Smooth muscle cell (in vitro differentiated cells): ENCODE data around the gene NEGR1. TPM values are rescaled to one million over a fixed set of nuclear protein-coding genes. Genes with fewer than 3 reads are reported as not detected.
"Not testable (repeated sequence)": the region's sequence is repeated elsewhere in the genome, so short reads cannot be mapped to it uniquely, and the experiment has no call there.

Source experiments
- DNase-seq: peaks from one replicate; lab custom pipeline; 2025; ENCODE audit not compliant: unreplicated experiment; lab: John Stamatoyannopoulos, UW
- H2AFZ ChIP-seq: fragments of 200-600 bp; sonication (generic); 2 replicates; pipeline ENCODE4 v1.6.0; 2016; ENCODE audit warnings: antibody characterized with exemption, low read depth, mild to moderate bottlenecking
- H3F3A ChIP-seq: fragments of 200-600 bp; sonication (generic); 2 replicates; pipeline ENCODE4 v1.6.0; 2017; ENCODE audit warnings: antibody characterized with exemption, low read depth
- H3K27ac ChIP-seq: fragments of 200-600 bp; sonication (generic); 2 replicates; pipeline ENCODE4 v1.5.1; 2016; ENCODE audit warnings: low read depth, mild to moderate bottlenecking
- H3K27me3 ChIP-seq: fragments of 200-600 bp; sonication (generic); 2 replicates; pipeline ENCODE4 v1.6.1; 2016; ENCODE audit warnings: low read depth, mild to moderate bottlenecking
- H3K36me3 ChIP-seq: fragments of 200-600 bp; sonication (generic); 2 replicates; pipeline ENCODE4 v1.5.1; 2016; ENCODE audit warnings: low read depth
- H3K4me1 ChIP-seq: fragments of 200-600 bp; sonication (generic); 2 replicates; pipeline ENCODE4 v1.5.1; 2016; ENCODE audit warnings: low read depth
- H3K4me2 ChIP-seq: fragments of 200-600 bp; sonication (generic); 2 replicates; pipeline ENCODE4 v1.6.0; 2016; ENCODE audit warnings: mild to moderate bottlenecking
- H3K4me3 ChIP-seq: fragments of 200-600 bp; sonication (generic); 2 replicates; pipeline ENCODE4 v1.5.1; 2016; ENCODE audit warnings: mild to moderate bottlenecking
- H3K79me2 ChIP-seq: fragments of 200-600 bp; sonication (generic); 2 replicates; pipeline ENCODE4 v1.6.0; 2016; ENCODE audit warnings: low read depth, mild to moderate bottlenecking
- H3K9ac ChIP-seq: fragments of 200-600 bp; sonication (generic); 2 replicates; pipeline ENCODE4 v1.6.0; 2016; ENCODE audit warnings: low read depth
- H3K9me3 ChIP-seq: fragments of 200-600 bp; sonication (generic); replicated peaks from 2 replicates; pipeline ENCODE4 v1.5.1; 2016; ENCODE audit warnings: low read depth
- H4K20me1 ChIP-seq: fragments of 200-600 bp; sonication (generic); 2 replicates; pipeline ENCODE4 v1.6.0; 2016; ENCODE audit warnings: low read depth
- CTCF ChIP-seq: fragments of 200-600 bp; sonication (generic); IDR thresholded peaks from 2 replicates; pipeline ENCODE4 v1.5.1; 2017; ENCODE audit warnings: borderline replicate concordance, mild to moderate bottlenecking, antibody characterized with exemption; ENCODE audit not compliant: insufficient read depth, poor library complexity, severe bottlenecking
- WGBS: methylation state at CpG from one replicate; pipeline ENCODE4 v1.1.7; 2016; ENCODE audit warnings: low lambda C conversion rate; 5-methylcytosine and 5-hydroxymethylcytosine counted together
- polyA plus RNA-seq: library from polyadenylated mRNA; unstranded; fragments of >200 nt; fragmentation: Nextera tagmentation; extraction: Ambion mirVana; gene quantifications from 2 replicates; pipeline ENCODE4 v1.2.1, GENCODE V29; 2016
- total RNA-seq: library from RNA; depleted of rRNA; stranded (reverse); fragments of >200 nt; gene quantifications from 2 replicates; pipeline ENCODE4 v1.2.3, GENCODE V29; 2014

NEGR1 gene
- total and polyA plus RNA-seq, 2 experiments from 2014 or later = 0.02 to 0.09 TPM

GRCh38 chr1:72253132-72253531 lies 29.2 kb downstream of the NEGR1 start:
- H3K79me2 ChIP-seq = no peaks in the 10 kb centered on the region
- no peaks in the 10 kb centered on the region for H3F3A ChIP-seq
- H3K36me3 ChIP-seq = no peaks in the 10 kb centered on the region
- H3K27ac ChIP-seq = no peak overlapping the region
- H3K4me3 ChIP-seq = no peak overlapping the region
- DNase-seq = no peak
- H2AFZ ChIP-seq = no peak overlapping the region
- H3K9me3 ChIP-seq = no peaks in the 10 kb centered on the region
- no peaks in the 10 kb centered on the region for H3K27me3 ChIP-seq
- H4K20me1 ChIP-seq = no peaks in the 10 kb centered on the region
- no peak overlapping the region for H3K4me2 ChIP-seq
- H3K9ac ChIP-seq = no peak overlapping the region
- TF ChIP-seq CTCF = no peak
- H3K4me1 ChIP-seq = no peaks in the 10 kb centered on the region

- H3K79me2 ChIP-seq = no peaks in the 10 kb centered on the region
- no peak overlapping the region for H3K4me3 ChIP-seq
- no peak overlapping the region for H2AFZ ChIP-seq
- no peaks in the 10 kb centered on the region for H3K9me3 ChIP-seq
- H3K27me3 ChIP-seq = no peaks in the 10 kb centered on the region
- no peaks in the 10 kb centered on the region for H4K20me1 ChIP-seq
- no peak overlapping the region for H3K27ac ChIP-seq
- H3K9ac ChIP-seq = no peak overlapping the region
- no peaks in the 10 kb centered on the region for H3K4me1 ChIP-seq
- no peak for TF ChIP-seq CTCF
- 89% methylated on average over 1 of the region's 1 CpG for WGBS
- H3F3A ChIP-seq = no peaks in the 10 kb centered on the region
- no peaks in the 10 kb centered on the region for H3K36me3 ChIP-seq
- no peak for DNase-seq
- H3K4me2 ChIP-seq = no peak overlapping the region
Measured at GRCh38 chr1:72241397-72241796, 40.9 kb downstream of the NEGR1 start.

GRCh38 chr1:72235931-72236330 lies 46.4 kb downstream of the NEGR1 start:
- H3K27ac ChIP-seq, H3K4me3 ChIP-seq, H2AFZ ChIP-seq, H3K9ac ChIP-seq, H3F3A ChIP-seq, H3K4me1 ChIP-seq, H3K4me2 ChIP-seq, H3K27me3 ChIP-seq, H3K79me2 ChIP-seq, H3K36me3 ChIP-seq, DNase-seq, H3K9me3 ChIP-seq, H4K20me1 ChIP-seq: not testable (repeated sequence)

- no peak for TF ChIP-seq CTCF
- Histone ChIP-seq H4K20me1 (no peaks in the 10 kb centered on the region), H3K27me3 (no peaks in the 10 kb centered on the region), H3K4me1 (no peaks in the 10 kb centered on the region), H2AFZ (no peak overlapping the region), H3F3A (no peaks in the 10 kb centered on the region), H3K4me3 (no peak overlapping the region), H3K9ac (no peak overlapping the region), H3K79me2 (no peaks in the 10 kb centered on the region), H3K36me3 (no peaks in the 10 kb centered on the region), H3K9me3 (no peaks in the 10 kb centered on the region), H3K4me2 (no peak overlapping the region), H3K27ac (no peak overlapping the region)
- DNase-seq = no peak
- WGBS = 91% methylated on average over 7 of the region's 7 CpGs
Measured at GRCh38 chr1:72235062-72235461, 47.3 kb downstream of the NEGR1 start.
